ENCODE results near the gene TNP2.

Gene TNP2

GRCh38 chr16:11309895-11310633 lies 40.9 kb upstream of the TNP2 start:
- no peak overlapping the region for H3K27ac ChIP-seq
- H3K79me2 ChIP-seq: no peaks in the 10 kb centered on the region
- no peak overlapping the region for H3K4me3 ChIP-seq (ENCODE audit: low read depth, low read length)
- peaks cover 9% of the 10 kb centered on the region for H3K4me1 ChIP-seq
- H3K9ac ChIP-seq: no peak overlapping the region
- no peak overlapping the region for H3K4me2 ChIP-seq (ENCODE audit: low read length)
- no peak for TF ChIP-seq CTCF (IDR thresholded peaks at IDR 0.05)
- no peaks in the 10 kb centered on the region for H3K9me3 ChIP-seq (ENCODE audit: control insufficient read depth, low read length)
- H3K27me3 ChIP-seq (ENCODE audit: control insufficient read depth, insufficient read depth, low read length): no peaks in the 10 kb centered on the region
- no peaks in the 10 kb centered on the region for H3K36me3 ChIP-seq (ENCODE audit: control insufficient read depth, insufficient read depth, low read length)
- peak overlapping the region; percentile 27 for H2AFZ ChIP-seq

- Histone ChIP-seq H3K4me1 (peaks cover 12% of the 10 kb centered on the region), H3K9me3 (ENCODE audit: control insufficient read depth, low read length) (no peaks in the 10 kb centered on the region), H3K4me3 (ENCODE audit: low read depth, low read length) (no peak overlapping the region), H3K36me3 (ENCODE audit: control insufficient read depth, insufficient read depth, low read length) (no peaks in the 10 kb centered on the region), H3K9ac (no peak overlapping the region), H3K79me2 (no peaks in the 10 kb centered on the region), H2AFZ (no peak overlapping the region), H3K27ac (no peak overlapping the region), H3K27me3 (ENCODE audit: control insufficient read depth, insufficient read depth, low read length) (no peaks in the 10 kb centered on the region), H3K4me2 (ENCODE audit: low read length) (no peak overlapping the region)
- no peak for TF ChIP-seq CTCF (IDR thresholded peaks at IDR 0.05)
Observed at GRCh38 chr16:11308493-11309283, 39.6 kb upstream of the TNP2 start.

GRCh38 chr16:11307639-11308492 lies 38.7 kb upstream of the TNP2 start:
- TF ChIP-seq CTCF (IDR thresholded peaks at IDR 0.05): no peak
- H3K27ac ChIP-seq: no peak overlapping the region
- H3K4me1 ChIP-seq: peaks cover 19% of the 10 kb centered on the region
- H3K79me2 ChIP-seq: no peaks in the 10 kb centered on the region
- H3K9ac ChIP-seq: no peak overlapping the region
- no peak overlapping the region for H2AFZ ChIP-seq
- H3K9me3 ChIP-seq (ENCODE audit: control insufficient read depth, low read length): no peaks in the 10 kb centered on the region
- no peaks in the 10 kb centered on the region for H3K27me3 ChIP-seq (ENCODE audit: control insufficient read depth, insufficient read depth, low read length)
- no peaks in the 10 kb centered on the region for H3K36me3 ChIP-seq (ENCODE audit: control insufficient read depth, insufficient read depth, low read length)
- no peak overlapping the region for H3K4me3 ChIP-seq (ENCODE audit: low read depth, low read length)
- H3K4me2 ChIP-seq (ENCODE audit: low read length): no peak overlapping the region

- Histone ChIP-seq H3K36me3 (ENCODE audit: control insufficient read depth, insufficient read depth, low read length) (no peaks in the 10 kb centered on the region), H3K79me2 (no peaks in the 10 kb centered on the region), H3K9ac (no peak overlapping the region), H3K4me1 (peaks cover 20% of the 10 kb centered on the region), H3K4me3 (ENCODE audit: low read depth, low read length) (no peak overlapping the region), H2AFZ (no peak overlapping the region), H3K27me3 (ENCODE audit: control insufficient read depth, insufficient read depth, low read length) (no peaks in the 10 kb centered on the region), H3K9me3 (ENCODE audit: control insufficient read depth, low read length) (no peaks in the 10 kb centered on the region), H3K27ac (no peak overlapping the region), H3K4me2 (ENCODE audit: low read length) (no peak overlapping the region)
- no peak for TF ChIP-seq CTCF (IDR thresholded peaks at IDR 0.05)
Observed at GRCh38 chr16:11306997-11307638, 38.0 kb upstream of the TNP2 start.

Data from parathyroid adenoma (tissue), 2 donors.